Measurements from ENCODE around the gene RNU6-1. TPM values are rescaled to one million over a fixed set of nuclear protein-coding genes. Genes with fewer than 3 reads are reported as not detected.

RNU6-1 gene
- total RNA-seq, 1 donor from 2014 or later, result not detected

DNA sequence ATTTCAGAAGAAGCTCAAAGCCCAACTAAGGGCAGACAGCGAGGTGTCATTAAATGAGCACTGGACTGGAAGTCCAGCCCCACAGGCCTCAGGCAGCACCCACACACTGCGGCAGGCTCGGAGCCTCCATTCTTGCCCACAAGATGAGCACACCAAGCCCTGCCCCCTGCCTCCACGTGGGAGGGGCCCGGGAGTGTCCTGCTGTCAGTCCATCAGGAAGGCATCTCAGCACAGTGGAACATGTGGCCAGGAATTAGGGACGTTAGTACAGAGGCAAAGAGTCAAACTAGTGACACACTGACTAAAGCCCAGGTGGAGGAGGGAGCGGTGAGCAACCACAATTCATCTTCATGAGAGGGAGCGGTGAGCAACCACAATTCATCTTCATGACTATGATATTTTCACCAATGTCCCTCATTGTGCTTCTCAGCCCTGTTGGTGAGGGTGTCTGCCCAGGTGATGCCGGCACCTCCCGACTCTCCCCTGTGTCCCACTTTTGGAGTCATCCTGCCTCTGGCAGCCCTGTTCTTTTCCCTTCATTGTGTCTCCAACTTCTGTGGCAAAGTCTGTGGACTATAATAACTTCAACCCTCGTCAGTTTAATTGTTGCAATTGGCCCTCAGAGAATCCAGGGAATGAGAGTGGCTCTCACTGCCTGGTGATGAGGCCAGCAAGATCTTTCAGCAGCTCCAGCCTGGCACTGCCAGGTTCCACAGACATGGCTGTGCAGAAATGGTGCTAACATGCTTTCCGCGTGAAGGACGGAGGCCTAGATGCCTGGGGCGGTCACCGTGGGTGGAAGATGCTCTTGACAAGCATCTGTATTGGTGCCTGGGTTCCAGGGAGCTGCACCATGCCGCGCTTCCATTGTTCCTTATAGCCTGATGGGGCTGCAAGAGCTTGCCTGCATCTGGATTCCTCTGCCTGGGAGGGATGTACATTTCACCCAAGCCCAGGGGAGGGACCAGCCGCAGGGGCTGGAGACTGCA lies 37.6 kb downstream of the RNU6-1 start:
- no peaks in the 10 kb centered on the region for H3K9me3 ChIP-seq
- DNase-seq (ENCODE audit: low spot score in 2 of 2), result no peak
- TF ChIP-seq, protein P1, sequence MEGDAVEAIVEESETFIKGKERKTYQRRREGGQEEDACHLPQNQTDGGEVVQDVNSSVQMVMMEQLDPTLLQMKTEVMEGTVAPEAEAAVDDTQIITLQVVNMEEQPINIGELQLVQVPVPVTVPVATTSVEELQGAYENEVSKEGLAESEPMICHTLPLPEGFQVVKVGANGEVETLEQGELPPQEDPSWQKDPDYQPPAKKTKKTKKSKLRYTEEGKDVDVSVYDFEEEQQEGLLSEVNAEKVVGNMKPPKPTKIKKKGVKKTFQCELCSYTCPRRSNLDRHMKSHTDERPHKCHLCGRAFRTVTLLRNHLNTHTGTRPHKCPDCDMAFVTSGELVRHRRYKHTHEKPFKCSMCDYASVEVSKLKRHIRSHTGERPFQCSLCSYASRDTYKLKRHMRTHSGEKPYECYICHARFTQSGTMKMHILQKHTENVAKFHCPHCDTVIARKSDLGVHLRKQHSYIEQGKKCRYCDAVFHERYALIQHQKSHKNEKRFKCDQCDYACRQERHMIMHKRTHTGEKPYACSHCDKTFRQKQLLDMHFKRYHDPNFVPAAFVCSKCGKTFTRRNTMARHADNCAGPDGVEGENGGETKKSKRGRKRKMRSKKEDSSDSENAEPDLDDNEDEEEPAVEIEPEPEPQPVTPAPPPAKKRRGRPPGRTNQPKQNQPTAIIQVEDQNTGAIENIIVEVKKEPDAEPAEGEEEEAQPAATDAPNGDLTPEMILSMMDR (IDR thresholded peaks at IDR 0.05), result no peak
- H3K27ac ChIP-seq, result no peak overlapping the region
- H3K27me3 ChIP-seq, result no peaks in the 10 kb centered on the region
- H3K36me3 ChIP-seq, result peaks cover 0 to 13% of the 10 kb centered on the region in 2 donors
- H3K4me1 ChIP-seq, result no peaks in the 10 kb centered on the region
- intact Hi-C loops (cut with DNase I), result no loop called here
- H3K4me3 ChIP-seq, result no peak overlapping the region

GRCh38 chr15:67801142-67801541 lies 38.7 kb downstream of the RNU6-1 start:
- H3K9me3 ChIP-seq, result no peaks in the 10 kb centered on the region
- TF ChIP-seq, protein P1 (IDR thresholded peaks at IDR 0.05), result no peak
- no peak overlapping the region for H3K4me3 ChIP-seq
- DNase-seq (ENCODE audit: low spot score in 2 of 2), result no peak
- H3K4me1 ChIP-seq, result no peaks in the 10 kb centered on the region
- H3K27ac ChIP-seq, result no peak overlapping the region
- H3K36me3 ChIP-seq, result peaks cover 0 to 3% of the 10 kb centered on the region in 2 donors
- intact Hi-C loops (cut with DNase I), result no loop called here
- no peaks in the 10 kb centered on the region for H3K27me3 ChIP-seq

- Histone ChIP-seq H3K4me1 (no peaks in the 10 kb centered on the region), H3K27me3 (no peaks in the 10 kb centered on the region), H3K27ac (no peak overlapping the region), H3K4me3 (no peak overlapping the region), H3K36me3 (peaks cover 0 to 3% of the 10 kb centered on the region in 2 donors), H3K9me3 (peaks cover 5 to 7% of the 10 kb centered on the region in 2 donors)
- TF ChIP-seq, protein P1 (IDR thresholded peaks at IDR 0.05), result no peak
- intact Hi-C loops (cut with DNase I), result no loop called here
- no peak for DNase-seq (ENCODE audit: low spot score in 2 of 2)
Observed at GRCh38 chr15:67799801-67800205, 40.0 kb downstream of the RNU6-1 start.

GRCh38 chr15:67796196-67797127 lies 43.4 kb downstream of the RNU6-1 start:
- Histone ChIP-seq H3K36me3 (no peaks in the 10 kb centered on the region), H3K27me3 (no peaks in the 10 kb centered on the region), H3K9me3 (peaks cover 5 to 11% of the 10 kb centered on the region in 2 donors), H3K4me1 (no peaks in the 10 kb centered on the region), H3K4me3 (no peak overlapping the region), H3K27ac (no peak overlapping the region)
- no peak for DNase-seq (ENCODE audit: low spot score in 2 of 2)
- intact Hi-C loops (cut with DNase I), result no loop called here
- TF ChIP-seq, protein P1 (IDR thresholded peaks at IDR 0.05), result no peak

DNA sequence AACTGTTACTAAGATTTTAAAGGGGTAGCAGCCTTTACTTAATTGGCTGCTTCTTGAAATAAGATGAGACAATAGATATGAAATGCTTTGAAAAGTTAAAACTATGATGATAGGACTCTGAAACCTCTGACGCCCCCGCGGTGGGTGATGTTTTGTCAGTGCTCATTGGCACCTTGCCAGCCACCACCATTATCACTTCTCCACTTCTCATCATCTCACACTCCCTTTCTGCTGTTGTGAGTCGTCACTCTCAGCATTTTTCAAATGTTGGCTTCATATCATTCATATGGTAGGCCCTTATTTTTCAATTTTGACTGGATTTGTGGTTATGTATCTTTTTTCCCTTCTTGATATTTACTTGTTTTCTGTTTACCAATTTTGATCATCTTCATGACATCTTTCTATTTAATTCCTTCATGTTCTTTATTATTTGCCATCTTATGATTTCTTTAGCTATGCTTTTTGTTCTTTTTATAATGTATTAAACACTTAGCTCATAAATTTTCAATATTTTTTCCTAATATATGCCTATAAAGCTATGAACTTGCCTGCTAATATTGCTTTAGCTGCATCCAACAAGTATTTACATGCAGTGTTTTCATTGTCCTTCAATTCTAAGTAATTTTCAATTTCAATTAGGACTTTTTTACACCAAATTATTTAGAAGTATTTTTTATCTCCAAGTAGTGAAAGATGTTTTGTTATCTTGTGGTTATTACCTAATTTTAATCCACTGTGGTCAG lies 44.8 kb downstream of the RNU6-1 start:
- Histone ChIP-seq H3K27me3 (no peaks in the 10 kb centered on the region), H3K36me3 (no peaks in the 10 kb centered on the region), H3K27ac (no peak overlapping the region), H3K9me3 (peaks cover 5 to 11% of the 10 kb centered on the region in 2 donors), H3K4me3 (no peak overlapping the region), H3K4me1 (no peaks in the 10 kb centered on the region)
- DNase-seq (ENCODE audit: low spot score in 2 of 2), result no peak
- TF ChIP-seq, protein P1 (IDR thresholded peaks at IDR 0.05), result no peak
- intact Hi-C loops (cut with DNase I), result no loop called here
